CD4-positive, alpha-beta T cell treated with Interleukin-17A for 1 hour (primary cell): ENCODE data around the gene PDXDC1.
"Not testable (repeated sequence)": the region's sequence is repeated elsewhere in the genome, so short reads cannot be mapped to it uniquely, and the experiment has no call there.

Experiments used
- DNase-seq: peaks from one replicate; pipeline ENCODE4 v3.0.0-alpha.2; 2020

Gene PDXDC1

GRCh38 chr16:14974656-14975417, at the start of gene PDXDC1:
Gene PDXDC1 (plus strand): TSS chr16:14975026. CDS start chr16:14975200, 174 bp downstream.
- peak; percentile 98 for DNase-seq

GRCh38 chr16:14928064-14928714, 46.6 kb upstream of the PDXDC1 start:
- DNase-seq: not testable (repeated sequence)

- DNase-seq: not testable (repeated sequence)
These were observed 45.6 kb upstream of the PDXDC1 start for GRCh38 chr16:14929176-14929575.

- not testable (repeated sequence) for DNase-seq
These were observed 44.6 kb upstream of the PDXDC1 start for GRCh38 chr16:14930246-14930645.

- DNase-seq: not testable (repeated sequence)
These were observed 43.9 kb upstream of the PDXDC1 start for GRCh38 chr16:14930971-14931370.

GRCh38 chr16:14932581-14933375, 42.0 kb upstream of the PDXDC1 start:
- not testable (repeated sequence) for DNase-seq

- not testable (repeated sequence) for DNase-seq
These were observed 37.7 kb upstream of the PDXDC1 start, which contains the start of gene NPIPA1 for GRCh38 chr16:14937143-14937542. Gene NPIPA1 (plus strand): TSS chr16:14937443. CDS start chr16:14937443, 0 bp downstream.

- not testable (repeated sequence) for DNase-seq
These were observed 36.8 kb upstream of the PDXDC1 start for GRCh38 chr16:14937994-14938393.

- not testable (repeated sequence) for DNase-seq
These were observed 32.1 kb upstream of the PDXDC1 start for GRCh38 chr16:14942686-14943085.

- no peak for DNase-seq
These were observed 19.1 kb upstream of the PDXDC1 start for GRCh38 chr16:14955546-14956231.

GRCh38 chr16:14957576-14958322, 17.1 kb upstream of the PDXDC1 start:
- DNase-seq: no peak

- no peak for DNase-seq
These were observed 16.6 kb upstream of the PDXDC1 start for GRCh38 chr16:14958323-14958600.

GRCh38 chr16:14958970-14959369, 15.9 kb upstream of the PDXDC1 start:
- no peak for DNase-seq

- no peak for DNase-seq
These were observed 13.2 kb upstream of the PDXDC1 start for GRCh38 chr16:14961405-14962186.

- DNase-seq: no peak
These were observed 11.3 kb upstream of the PDXDC1 start for GRCh38 chr16:14963281-14964173.

- no peak for DNase-seq
These were observed 9.5 kb upstream of the PDXDC1 start for GRCh38 chr16:14965328-14965727.

- DNase-seq: not testable (repeated sequence)
These were observed 5.0 kb upstream of the PDXDC1 start for GRCh38 chr16:14969795-14970194.

- DNase-seq: not testable (repeated sequence)
These were observed 3.1 kb upstream of the PDXDC1 start for GRCh38 chr16:14971621-14972228.

GRCh38 chr16:14973785-14974322, 972 bp upstream of the PDXDC1 start:
- not testable (repeated sequence) for DNase-seq

- not testable (repeated sequence) for DNase-seq
These were observed 533 bp upstream of the PDXDC1 start for GRCh38 chr16:14974331-14974655.
